Muscle of leg (tissue), 11 donors: ENCODE measurements around the gene MEIOC. TPM values are rescaled to one million over a fixed set of nuclear protein-coding genes. Genes with fewer than 3 reads are reported as not detected.
A peak's percentile ranks its signal among the peaks of the same experiment; 100 is the strongest.
"Not testable (repeated sequence)": the region's sequence is repeated elsewhere in the genome, so short reads cannot be mapped to it uniquely, and the experiment has no call there.

Experiments used
- DNase-seq: peaks from one replicate; pipeline ENCODE4 v3.0.0; 2013
- H3K27ac ChIP-seq: one replicate; pipeline ENCODE4 v1.5.1; 2013; ENCODE audit warnings: mild to moderate bottlenecking, low read length, control low read depth
- H3K27me3 ChIP-seq: one replicate; pipeline ENCODE4 v1.6.1; 2013; ENCODE audit warnings: low read length; ENCODE audit not compliant: control insufficient read depth, insufficient read depth
- H3K36me3 ChIP-seq: one replicate; pipeline ENCODE4 v1.6.1; 2013; ENCODE audit warnings: low read length; ENCODE audit not compliant: control insufficient read depth, insufficient read depth
- H3K4me1 ChIP-seq: one replicate; pipeline ENCODE4 v1.6.1; 2013; ENCODE audit warnings: low read length; ENCODE audit not compliant: control insufficient read depth, insufficient read depth
- H3K4me3 ChIP-seq: one replicate; pipeline ENCODE4 v1.5.1; 2013; ENCODE audit warnings: low read length, control low read depth
- H3K9me3 ChIP-seq: replicated peaks from 2 replicates; pipeline ENCODE4 v1.6.1; 2013; ENCODE audit warnings: low read depth, low read length; ENCODE audit not compliant: control insufficient read depth
- WGBS: methylation state at CpG from one replicate; pipeline ENCODE4 v1.1.5; 2013; ENCODE audit warnings: missing lambda C conversion rate; ENCODE audit not compliant: insufficient coverage; 5-methylcytosine and 5-hydroxymethylcytosine counted together
- polyA plus RNA-seq, 8 donors: library from polyadenylated mRNA; unstranded; fragments of 120-200 nt; gene quantifications; one replicate each; pipeline versions ENCODE4 v1.2.1 to v1.2.3, GENCODE V29; 2013; ENCODE audit warnings: inconsistent platforms in 1 of 8, low replicate concordance in 1 of 8; ENCODE audit not compliant: insufficient read length in 8 of 8, insufficient read depth in 1 of 8
- total RNA-seq: library from RNA; stranded (reverse); fragments of 120-200 nt; gene quantifications from one replicate; pipeline ENCODE4 v1.2.4, GENCODE V29; 2013

The MEIOC gene
- total and polyA plus RNA-seq, 9 donors: 0.27 to 1.8 (median 1.4) TPM

DNA sequence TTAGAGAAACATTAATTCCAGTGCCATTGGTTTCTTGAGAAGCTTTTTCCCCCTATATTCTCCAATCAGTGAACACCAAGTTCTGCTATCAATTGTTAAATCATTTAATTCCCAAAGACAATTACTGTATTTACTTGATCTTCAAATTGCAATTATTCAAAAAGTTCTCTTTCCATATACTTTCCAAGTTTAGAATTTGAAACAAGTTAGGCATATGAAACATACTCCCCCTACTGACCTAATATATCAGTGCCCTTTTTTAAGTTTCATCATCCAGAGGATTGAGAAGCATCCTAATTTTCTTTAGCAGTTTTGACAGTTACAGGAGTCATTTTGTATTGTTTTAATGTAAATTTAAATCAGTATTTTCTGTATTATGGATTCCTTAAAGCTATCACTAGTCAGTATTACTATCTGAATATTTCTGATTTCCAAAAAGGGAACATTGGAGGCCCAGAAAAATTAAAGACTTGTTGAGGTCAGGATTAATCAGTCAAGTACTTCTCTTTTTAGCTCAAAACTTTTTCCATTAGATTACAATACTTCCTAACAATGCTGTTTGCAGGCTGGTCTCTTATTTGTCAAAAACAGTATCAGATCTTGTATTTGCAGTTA lies 16.3 kb downstream of the MEIOC start:
- no peaks in the 10 kb centered on the region for H3K4me1 ChIP-seq
- DNase-seq: peak; percentile 50
- no peaks in the 10 kb centered on the region for H3K36me3 ChIP-seq
- H3K9me3 ChIP-seq: no peaks in the 10 kb centered on the region
- no peak overlapping the region for H3K4me3 ChIP-seq
- no peak overlapping the region for H3K27ac ChIP-seq
- no peaks in the 10 kb centered on the region for H3K27me3 ChIP-seq

DNA sequence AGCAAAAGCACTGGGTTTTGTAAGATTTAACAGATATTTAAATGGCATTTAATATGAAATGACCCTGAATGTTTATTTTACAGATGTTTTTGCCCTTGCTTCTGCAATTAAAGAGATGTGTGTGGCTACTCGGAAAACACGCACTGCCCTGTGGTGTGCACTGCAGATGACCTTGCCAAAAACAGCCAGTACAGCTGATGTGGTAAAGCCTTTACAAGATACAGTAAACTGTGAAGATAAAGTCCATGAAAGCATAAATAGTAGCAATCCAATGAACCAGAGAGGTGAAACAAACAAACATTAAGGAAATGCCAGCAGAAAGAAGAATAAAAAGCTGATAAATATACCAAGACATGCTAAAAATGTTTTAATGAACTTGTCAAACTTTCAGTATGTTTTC lies 17.6 kb downstream of the MEIOC start:
- no peak for DNase-seq
- peaks cover 6% of the 10 kb centered on the region for H3K36me3 ChIP-seq
- H3K4me3 ChIP-seq: no peak overlapping the region
- no peak overlapping the region for H3K27ac ChIP-seq
- H3K27me3 ChIP-seq: no peaks in the 10 kb centered on the region
- WGBS: 80% methylated on average over 2 of the region's 2 CpGs
- H3K4me1 ChIP-seq: no peaks in the 10 kb centered on the region
- no peaks in the 10 kb centered on the region for H3K9me3 ChIP-seq

DNA sequence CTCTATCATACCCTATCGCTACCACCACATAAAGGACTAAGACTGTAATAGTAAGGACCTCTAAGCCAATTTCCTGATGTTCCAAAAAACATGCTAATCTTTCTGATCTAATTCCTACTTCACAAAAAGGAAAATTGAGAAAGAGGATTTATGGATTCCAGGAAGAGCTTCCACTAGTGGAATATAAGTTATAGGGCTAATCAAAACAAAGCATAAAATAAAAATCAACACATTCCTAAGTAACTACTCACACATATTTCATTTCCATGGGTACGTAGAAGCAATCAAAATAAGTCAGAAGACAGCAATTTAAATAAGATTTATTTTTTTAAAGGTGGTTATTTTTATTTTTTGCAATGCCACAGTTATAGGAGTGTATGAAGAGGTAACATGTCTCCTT lies 20.9 kb downstream of the MEIOC start:
- no CpG with 5 or more reads among the region's 2 CpGs for whole genome bisulfite sequencing
- DNase-seq: no peak
- Histone ChIP-seq H3K4me3 (no peak overlapping the region), H3K27ac (no peak overlapping the region), H3K27me3 (no peaks in the 10 kb centered on the region), H3K9me3 (no peaks in the 10 kb centered on the region), H3K36me3 (peaks cover 25% of the 10 kb centered on the region), H3K4me1 (no peaks in the 10 kb centered on the region)

DNA sequence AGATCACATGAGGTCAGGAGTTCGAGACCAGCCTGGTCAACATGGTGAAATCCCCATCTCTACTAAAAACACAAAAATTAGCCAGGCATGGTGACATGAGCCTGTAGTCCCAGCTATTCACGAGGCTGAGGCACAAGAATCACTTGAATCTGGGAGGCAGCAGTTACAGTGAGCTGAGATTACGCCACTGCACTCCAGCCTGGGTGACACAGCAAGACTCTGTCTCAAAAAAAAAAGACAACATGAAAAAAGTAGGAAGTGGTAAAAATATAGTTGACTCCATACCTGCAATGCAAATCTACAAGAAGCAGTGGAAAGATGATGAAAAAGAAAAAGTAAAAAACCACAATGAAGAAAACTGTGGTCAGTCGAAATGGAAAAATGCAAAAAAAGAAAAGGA lies 27.0 kb downstream of the MEIOC start:
- peaks cover 36% of the 10 kb centered on the region for H3K36me3 ChIP-seq
- not testable (repeated sequence) for H3K27me3 ChIP-seq, DNase-seq, H3K27ac ChIP-seq, H3K9me3 ChIP-seq, H3K4me3 ChIP-seq, H3K4me1 ChIP-seq
- 90% methylated on average over 2 of the region's 4 CpGs for WGBS

- no peak overlapping the region for H3K4me3 ChIP-seq
- WGBS: no CpG with 5 or more reads among the region's 1 CpG
- no peaks in the 10 kb centered on the region for H3K27me3 ChIP-seq
- H3K9me3 ChIP-seq: no peaks in the 10 kb centered on the region
- H3K27ac ChIP-seq: peak overlapping the region; percentile 72
- peaks cover 11% of the 10 kb centered on the region for H3K36me3 ChIP-seq
- H3K4me1 ChIP-seq: peaks cover 27% of the 10 kb centered on the region
- DNase-seq: peak; percentile 79
These were observed 31.5 kb downstream of the MEIOC start for GRCh38 chr17:44687756-44688155.

GRCh38 chr17:44688200-44688599 lies 31.9 kb downstream of the MEIOC start:
- Histone ChIP-seq H3K4me3 (no peak overlapping the region), H3K27ac (peak overlapping the region; percentile 67), H3K4me1 (peaks cover 27% of the 10 kb centered on the region), H3K9me3 (no peaks in the 10 kb centered on the region), H3K36me3 (peaks cover 6% of the 10 kb centered on the region), H3K27me3 (no peaks in the 10 kb centered on the region)
- DNase-seq: no peak
- WGBS: no CpG with 5 or more reads among the region's 2 CpGs

DNA sequence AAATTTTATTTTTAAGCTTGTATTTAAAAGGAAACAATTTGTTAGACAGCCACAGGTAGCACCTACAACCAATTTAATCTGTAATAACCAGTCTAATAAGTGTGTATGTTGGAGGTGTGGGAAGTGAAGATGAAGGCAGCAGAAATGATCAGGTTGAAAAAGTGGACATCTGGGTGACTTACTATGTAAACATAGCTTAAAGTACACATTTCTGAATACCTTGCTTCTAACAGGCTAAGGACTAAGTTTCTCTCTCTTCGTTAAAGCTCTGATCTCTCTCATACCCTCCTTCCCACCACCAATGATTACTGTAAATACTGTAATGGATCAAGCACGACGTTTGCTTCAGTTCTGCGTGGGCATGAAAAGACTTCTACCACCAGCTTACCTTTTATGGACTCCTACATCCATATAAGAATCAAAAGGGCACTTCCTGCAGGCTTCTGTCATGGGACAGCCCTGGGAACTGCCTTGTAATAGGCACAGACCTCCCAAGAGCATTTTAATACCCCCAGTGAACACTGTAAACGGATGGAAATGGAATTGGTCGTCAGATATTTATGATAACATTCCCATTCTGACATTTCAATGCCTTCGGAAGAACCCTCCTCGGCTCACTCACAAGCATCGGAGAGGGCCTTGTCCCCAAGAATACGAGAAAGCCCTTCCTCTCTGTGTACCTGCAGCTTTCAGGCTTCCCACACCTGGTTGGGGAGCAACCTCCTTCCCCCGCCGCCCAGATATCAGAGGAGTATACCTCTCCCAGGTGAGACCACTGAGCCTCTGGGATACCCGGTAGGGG lies 32.6 kb downstream of the MEIOC start:
- WGBS: 5% methylated on average over 4 of the region's 13 CpGs
- no peak for DNase-seq
- peak overlapping the region; percentile 98 for H3K4me3 ChIP-seq
- H3K36me3 ChIP-seq: peaks cover 1% of the 10 kb centered on the region
- no peaks in the 10 kb centered on the region for H3K9me3 ChIP-seq
- H3K27me3 ChIP-seq: no peaks in the 10 kb centered on the region
- H3K4me1 ChIP-seq: peaks cover 27% of the 10 kb centered on the region
- peak overlapping the region; percentile 85 for H3K27ac ChIP-seq

DNA sequence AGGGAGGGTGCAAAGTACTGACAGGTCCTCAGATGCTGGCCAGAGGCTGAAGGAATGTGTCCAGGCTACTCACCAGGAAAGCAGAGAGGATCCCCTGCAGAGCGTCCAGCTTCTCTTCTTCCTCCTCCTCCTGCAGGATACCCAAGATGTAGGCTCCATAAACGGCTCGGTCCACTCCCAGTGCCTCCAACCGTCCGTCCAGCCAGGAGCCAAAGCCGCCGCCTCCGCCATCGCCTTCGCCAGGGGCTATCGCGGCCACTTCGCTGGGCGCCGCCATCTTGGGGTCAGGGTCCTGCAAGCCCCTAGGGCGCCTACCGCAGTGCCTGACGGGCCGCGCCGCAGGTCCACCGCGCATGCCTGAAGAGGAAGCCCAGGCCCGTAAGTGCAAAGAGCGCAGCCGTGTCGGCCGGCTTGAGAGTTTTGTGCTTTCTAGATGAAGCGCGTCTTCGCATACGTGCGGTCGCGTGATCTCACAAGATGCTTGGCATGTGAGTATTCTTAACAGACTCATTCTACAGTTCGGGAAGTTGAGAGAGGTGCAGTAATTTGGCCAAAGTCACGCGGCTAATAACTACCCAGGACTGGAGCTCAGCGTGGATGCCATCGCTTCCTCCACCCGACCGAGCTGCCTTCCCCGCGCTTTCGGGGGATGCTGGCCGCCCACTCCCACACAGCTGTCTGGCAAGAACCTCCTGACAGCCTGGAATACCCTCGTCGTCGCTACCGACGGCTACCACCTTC lies 33.4 kb downstream of the MEIOC start, which contains the start of gene CCDC43:
TSS of gene CCDC43 (minus strand) at position 300 of the 741 bp plus-strand sequence. CDS start at position 277, 23 bp downstream.
- no peaks in the 10 kb centered on the region for H3K36me3 ChIP-seq
- no peaks in the 10 kb centered on the region for H3K27me3 ChIP-seq
- no peaks in the 10 kb centered on the region for H3K9me3 ChIP-seq
- H3K4me3 ChIP-seq: peak within 1 kb of the TSS; percentile 98
- peak within 1 kb of the TSS; percentile 90 for H3K27ac ChIP-seq
- peak; percentile 95 for DNase-seq
- WGBS: 0% methylated on average over 48 of the region's 51 CpGs
- peaks cover 27% of the 10 kb centered on the region for H3K4me1 ChIP-seq

DNA sequence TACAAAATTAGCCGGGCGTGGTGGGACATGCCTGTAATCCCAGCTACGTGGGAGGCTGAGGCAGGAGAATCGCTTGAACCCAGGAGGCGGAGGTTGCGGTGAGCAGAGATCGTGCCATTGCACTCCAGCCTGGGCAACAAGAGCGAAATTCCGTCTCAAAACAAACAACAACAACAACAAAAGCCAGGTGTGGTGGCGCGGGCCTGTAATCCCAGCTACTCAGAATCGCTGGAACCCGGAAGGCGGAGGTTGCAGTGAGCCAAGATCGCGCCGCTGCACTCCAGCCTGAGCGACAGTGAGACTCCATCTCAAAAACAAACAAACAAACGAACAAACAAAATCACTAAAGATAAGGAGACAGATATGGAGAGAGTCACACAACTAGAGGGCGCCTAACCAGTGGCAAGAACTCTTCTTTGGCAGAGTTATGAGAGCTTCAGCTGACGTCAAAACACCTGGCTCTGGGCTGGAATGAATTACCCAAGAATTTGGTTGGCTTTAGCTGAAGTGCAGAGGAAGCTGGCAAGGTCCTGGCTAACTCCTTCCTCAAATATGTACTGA lies 34.6 kb downstream of the MEIOC start:
- not testable (repeated sequence) for H3K27ac ChIP-seq, H3K9me3 ChIP-seq, H3K27me3 ChIP-seq, H3K4me3 ChIP-seq, H3K36me3 ChIP-seq, DNase-seq
- peaks cover 27% of the 10 kb centered on the region for H3K4me1 ChIP-seq
- WGBS: 75% methylated on average over 4 of the region's 21 CpGs

GRCh38 chr17:44693609-44694008 lies 37.3 kb downstream of the MEIOC start:
- no peaks in the 10 kb centered on the region for H3K9me3 ChIP-seq
- whole genome bisulfite sequencing: 88% methylated on average over 6 of the region's 11 CpGs
- no peak overlapping the region for H3K4me3 ChIP-seq
- no peak for DNase-seq
- H3K36me3 ChIP-seq: no peaks in the 10 kb centered on the region
- H3K27me3 ChIP-seq: no peaks in the 10 kb centered on the region
- no peak overlapping the region for H3K27ac ChIP-seq
- peaks cover 15% of the 10 kb centered on the region for H3K4me1 ChIP-seq
